GM21717 (cell line): ENCODE measurements around the gene ITGAD.
"Not testable (repeated sequence)": the region's sequence is repeated elsewhere in the genome, so short reads cannot be mapped to it uniquely, and the experiment has no call there.

Experiments used
- ATAC-seq: cut with Tn5 transposase; IDR thresholded peaks from one replicate; pipeline ENCODE4 v1.9.1; 2021; ENCODE audit warnings: mild to moderate bottlenecking, moderate library complexity; ENCODE audit not compliant: unreplicated experiment

Gene ITGAD

DNA sequence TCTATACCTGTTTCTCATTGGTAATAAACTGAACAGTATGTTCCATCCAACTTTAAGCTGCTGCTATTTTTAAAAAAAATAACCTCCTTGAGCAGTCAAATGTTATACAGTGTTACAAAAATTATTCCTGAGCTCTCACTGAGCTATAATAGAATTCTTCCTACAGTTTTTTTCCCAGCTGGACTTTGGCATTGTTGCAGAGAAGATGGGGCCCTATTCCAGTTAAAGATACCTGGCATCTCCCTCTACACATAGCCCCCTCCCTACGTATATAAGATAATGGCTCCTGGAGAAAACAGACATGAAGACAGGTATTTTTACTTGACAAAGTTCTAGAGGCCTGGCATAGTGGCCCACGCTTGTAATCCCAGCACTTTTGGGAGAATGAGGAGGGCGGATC is 36.7 kb downstream of the ITGAD start:
- ATAC-seq, result no peak

- ATAC-seq, result no peak
Measured at GRCh38 chr16:31430380-31431052, 37.4 kb downstream of the ITGAD start.

DNA sequence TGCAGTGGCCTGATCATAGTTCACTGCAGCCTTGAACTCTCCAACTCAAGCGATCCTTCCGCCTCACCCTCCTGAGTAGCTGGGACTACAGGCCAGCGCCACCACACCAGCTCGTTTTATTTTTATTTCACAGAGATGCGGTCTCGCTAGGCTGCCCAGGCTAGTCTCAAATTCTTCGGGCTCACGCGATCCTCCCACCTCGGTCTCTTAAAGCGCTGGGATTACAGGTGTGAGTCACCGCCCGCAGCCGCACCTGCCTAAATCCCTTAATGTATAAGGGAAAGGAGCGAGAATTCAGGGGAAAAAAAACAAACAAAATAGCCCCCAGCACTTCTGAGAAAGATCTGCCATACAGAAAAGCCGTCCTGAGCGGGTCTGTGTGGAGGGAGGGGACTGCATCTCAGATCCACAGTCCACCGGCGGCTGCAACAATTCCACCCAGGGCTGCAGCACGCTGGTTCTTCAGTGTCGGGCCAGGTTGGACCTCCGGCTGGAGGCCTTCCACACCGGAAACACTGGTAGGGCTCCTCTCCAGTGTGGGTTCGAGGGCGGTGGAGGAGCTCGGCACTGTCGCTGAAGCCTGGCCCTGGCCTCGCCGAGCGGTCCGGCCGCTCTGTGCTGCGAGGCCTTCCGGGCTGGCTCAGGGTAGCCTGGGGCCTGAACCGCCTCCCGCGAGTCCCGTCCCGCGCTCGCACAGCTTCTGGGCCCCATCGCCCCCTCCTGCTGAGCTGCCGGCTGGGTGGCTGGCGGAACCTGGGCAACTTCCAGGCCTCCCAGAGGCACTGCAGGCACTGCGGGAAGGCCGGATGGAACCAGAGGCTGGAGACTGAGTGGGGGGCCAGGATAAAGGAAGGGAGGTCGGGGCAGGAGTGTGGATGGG is 42.4 kb downstream of the ITGAD start:
- ATAC-seq, result no peak

DNA sequence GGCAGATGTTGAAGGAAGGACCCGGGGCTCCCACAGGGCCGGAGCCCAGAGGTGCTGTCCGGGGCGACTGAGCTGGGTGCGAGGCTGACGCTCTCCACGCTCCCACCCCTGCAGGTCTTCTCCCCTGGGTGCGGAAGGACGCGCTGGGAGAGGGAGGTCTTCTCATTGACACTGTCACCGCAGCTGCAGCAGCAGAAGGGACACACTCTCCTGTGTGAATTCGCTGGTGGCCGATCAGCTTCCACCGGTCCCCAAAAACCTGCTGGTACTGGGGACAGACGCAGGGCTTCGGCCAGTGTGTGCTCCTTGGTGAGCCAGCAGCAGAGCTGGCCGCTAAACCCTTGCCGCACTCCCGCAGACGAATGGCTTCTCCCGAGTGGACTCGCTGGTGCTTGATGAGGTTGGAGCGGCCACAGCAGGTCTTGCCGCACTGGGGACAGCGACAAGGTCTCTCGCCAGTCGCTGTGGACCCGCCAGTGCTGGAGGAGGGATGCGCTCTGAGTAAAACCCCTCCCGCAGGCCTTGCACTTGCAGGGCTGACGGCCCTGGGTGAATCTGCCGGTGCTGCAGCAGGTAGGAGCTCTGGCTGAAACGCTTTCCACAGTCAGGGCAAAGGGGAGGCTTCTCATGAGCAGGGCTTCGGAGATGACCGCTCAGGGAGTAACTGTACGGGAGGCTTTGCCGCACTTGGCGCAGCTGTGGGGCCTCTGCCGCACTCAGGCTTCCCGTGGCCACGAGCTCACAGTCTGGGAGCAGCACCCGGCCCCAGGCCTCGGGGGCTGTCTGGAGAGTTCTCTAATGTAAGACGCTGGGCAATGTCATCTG is 43.3 kb downstream of the ITGAD start:
- no peak for ATAC-seq

- no peak for ATAC-seq
Measured at GRCh38 chr16:31438414-31438813, 45.3 kb downstream of the ITGAD start.

GRCh38 chr16:31439023-31439422 is 45.9 kb downstream of the ITGAD start:
- ATAC-seq, result not testable (repeated sequence)

DNA sequence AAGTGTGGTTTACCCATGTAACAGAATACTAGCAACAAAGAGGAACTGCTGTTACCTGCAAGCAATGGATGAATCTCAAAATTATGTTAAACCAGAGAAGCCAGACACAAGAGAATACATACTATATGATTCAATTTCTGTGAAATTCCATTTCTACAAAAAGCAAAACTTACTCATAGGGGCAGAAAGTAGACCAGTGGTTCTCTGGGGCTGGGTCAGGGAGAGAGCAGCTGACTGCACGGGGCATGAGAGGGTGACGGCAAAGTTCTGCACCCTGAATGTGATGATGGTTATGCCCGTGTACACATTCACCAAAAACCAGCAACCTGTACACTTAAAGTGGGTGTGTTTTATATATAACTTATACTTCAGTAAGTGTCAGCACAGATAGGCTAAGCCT is 46.4 kb downstream of the ITGAD start:
- no peak for ATAC-seq

DNA sequence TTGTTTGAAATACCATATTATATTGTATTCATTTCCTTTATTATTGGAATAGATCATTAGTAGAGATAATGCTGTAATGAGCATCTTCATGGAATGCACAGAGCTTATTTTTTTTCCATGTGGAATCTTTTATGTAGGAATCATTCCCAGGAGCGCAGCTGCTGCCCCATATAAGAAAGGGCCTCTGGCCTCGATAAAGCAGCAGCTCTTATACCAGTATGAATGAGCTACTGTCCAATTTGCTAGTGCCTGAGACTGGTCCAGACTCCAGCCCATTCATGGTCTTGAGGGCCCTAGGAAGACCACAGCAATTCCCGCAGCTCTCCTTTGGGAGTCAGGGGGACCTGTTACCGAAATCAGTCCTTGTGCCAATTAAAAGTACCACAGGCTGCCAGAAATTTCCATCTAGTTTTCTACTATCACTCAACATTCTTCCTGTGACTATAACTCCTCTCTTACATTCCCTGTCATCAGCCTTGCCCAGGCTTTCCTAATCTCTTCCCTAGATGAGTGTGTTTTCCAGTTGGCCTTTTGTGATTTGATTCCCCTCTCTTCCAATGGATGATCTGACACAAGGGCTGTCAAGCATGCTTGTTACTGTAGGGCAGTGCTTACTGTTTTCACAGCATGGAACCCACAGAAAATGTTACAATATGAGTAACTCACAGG is 47.5 kb downstream of the ITGAD start:
- ATAC-seq, result no peak

- ATAC-seq, result no peak
Measured at GRCh38 chr16:31441956-31442355, 48.8 kb downstream of the ITGAD start.

DNA sequence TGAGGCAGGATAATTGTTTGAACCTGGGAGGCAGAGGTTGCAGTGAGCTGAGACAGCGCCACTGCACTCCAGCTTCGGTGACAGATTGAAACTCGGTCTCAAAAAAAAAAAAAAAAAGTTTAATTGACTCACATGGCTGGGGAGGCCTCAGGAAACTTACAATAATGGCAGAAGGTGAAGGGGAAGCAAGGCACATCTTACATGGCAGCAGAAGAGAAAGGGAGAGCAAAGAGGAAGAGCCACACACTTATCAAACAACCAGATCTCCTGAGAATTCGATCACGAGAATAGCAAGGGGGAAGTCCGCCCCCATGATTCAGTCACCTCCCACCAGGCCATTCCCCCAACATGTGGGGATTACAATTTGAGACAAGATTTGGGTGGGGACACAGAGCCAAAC is 52.8 kb downstream of the ITGAD start:
- ATAC-seq, result not testable (repeated sequence)

DNA sequence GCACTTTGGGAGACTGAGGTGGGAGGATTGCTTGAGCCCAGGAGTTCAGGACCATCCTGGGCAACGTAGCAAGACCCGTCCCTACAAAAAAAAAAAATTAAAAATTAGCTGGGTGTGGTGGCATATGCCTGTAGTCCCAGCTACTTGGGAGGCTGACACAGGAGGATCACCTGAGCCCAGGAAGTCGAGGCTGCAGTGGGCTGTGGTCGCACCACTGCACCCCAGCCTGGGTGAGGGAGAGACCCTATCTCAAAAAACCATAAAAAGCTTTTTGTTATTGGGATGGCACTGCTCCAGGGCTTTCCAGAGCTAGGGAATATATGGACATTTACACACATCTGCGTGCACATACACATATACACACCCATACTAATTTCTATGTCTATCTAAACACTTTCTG is 58.1 kb downstream of the ITGAD start:
- no peak for ATAC-seq

GRCh38 chr16:31451681-31452351 is 58.7 kb downstream of the ITGAD start:
- no peak for ATAC-seq

DNA sequence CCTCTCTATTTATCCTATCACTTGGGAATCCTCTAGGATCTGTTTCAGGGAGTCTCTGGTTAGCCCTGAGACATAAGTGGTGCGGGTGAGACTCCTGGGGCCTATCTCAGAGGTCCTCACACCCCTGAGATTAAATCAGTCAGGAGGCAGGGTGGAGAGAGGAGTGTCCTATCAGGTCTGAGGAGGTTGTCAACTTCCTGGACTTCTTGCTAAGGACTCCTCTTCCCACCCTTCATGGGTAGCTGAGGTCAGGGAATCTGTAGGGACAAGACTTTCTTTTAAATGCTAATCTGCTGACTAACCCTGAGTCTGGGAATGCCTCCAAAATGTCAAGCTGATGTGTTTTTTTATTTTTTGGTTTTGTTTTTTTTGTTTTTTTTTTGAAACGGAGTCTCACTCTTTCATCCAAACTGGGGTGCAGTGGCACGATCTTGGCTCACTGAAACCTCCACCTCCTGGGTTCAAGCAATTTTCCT is 59.5 kb downstream of the ITGAD start:
- ATAC-seq, result no peak

DNA sequence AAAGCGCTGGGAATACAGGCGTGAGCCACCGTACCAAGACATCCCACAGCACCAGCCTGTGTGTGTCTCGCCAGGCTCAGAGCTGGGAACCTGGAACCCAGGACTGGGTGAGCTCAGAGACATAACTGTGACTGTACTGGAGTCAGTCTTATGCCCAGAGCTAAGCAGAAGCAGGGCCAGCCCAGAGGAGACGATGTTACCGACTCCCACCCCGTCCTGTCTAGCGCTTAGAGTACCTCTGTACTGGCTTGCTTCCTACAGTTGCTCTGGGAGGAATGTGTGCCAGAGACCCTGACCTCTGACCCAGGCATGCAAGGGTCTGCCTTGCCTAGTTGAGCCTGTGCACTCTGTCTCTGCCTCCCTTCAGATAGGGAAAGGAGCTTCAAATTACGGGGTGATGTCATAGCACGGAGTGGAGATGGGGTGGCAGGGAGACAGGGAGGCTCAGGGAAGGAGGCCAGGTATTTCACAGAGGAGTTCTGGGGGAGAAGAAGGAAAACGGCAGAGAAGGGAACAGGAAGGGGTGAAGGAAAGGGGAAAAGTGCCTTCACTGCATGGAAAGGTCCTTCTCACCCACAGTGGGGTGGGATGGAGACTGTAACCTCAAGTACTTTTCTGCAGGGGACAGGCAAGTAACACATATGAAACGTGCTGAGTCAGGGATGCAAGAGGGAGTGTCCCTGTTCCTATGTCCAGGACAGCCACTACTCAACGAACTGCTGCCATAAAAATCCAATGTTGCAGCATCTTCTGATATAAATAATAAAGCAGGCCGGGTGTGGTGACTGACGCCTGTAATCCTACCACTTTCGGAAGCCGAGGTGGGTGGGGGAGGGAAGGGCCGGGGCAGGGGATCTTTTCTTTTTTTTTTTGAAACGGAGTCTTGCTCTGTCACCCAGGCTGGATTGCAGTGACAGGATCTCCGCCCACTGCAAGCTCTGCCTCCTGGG is 60.4 kb downstream of the ITGAD start:
- no peak for ATAC-seq

DNA sequence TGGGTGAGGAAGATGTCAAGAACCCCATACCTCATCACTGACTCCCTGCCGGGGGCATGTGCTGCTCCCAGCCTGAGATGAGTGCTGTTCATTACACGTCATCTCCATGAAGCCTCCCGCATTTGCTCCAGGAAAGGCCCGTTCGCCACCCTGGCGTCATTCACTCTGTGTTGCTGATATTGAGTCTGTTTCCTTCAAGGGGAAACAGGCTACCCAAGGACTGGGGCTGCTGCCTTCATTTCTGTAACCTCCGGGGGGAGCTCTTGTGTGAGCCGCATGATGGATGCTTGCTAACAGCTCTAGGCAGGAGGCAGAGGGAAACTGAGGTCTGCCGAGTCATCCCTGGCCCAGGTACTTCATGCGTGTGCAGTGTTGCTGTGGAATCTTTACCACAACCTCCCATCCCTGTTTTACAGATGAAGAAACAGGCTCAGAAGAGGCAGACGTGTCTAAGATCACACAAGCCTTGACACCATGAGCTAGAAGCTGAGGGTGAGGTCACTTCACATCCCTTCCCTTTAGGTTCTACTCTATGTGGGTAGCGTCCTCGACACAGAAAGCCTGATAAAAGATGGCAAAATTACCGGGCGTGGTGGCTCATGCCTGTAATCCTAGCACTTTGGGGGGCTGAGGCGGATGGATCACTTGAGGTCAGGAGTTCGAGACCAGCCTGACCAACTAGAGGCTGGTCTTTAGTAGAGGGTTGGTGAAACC is 62.6 kb downstream of the ITGAD start:
- ATAC-seq, result no peak

DNA sequence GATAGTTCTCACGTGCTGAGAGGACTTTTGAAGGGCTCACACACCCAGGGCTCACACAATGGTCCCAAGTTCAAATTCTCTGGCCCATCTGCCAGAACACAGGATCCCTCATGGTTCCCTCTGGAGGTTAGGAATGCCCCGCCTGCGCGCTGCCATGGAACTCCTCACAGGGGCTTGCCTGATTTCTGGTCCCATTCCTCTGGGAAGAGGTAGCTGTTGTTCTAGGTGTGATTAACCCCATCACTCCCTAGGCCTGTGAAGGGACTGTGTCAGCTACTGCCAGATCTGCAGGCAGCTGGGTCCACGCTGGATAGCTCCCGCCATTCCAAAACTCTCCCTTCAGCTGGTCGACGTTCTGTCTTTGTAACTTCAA is 63.8 kb downstream of the ITGAD start:
- ATAC-seq, result no peak

DNA sequence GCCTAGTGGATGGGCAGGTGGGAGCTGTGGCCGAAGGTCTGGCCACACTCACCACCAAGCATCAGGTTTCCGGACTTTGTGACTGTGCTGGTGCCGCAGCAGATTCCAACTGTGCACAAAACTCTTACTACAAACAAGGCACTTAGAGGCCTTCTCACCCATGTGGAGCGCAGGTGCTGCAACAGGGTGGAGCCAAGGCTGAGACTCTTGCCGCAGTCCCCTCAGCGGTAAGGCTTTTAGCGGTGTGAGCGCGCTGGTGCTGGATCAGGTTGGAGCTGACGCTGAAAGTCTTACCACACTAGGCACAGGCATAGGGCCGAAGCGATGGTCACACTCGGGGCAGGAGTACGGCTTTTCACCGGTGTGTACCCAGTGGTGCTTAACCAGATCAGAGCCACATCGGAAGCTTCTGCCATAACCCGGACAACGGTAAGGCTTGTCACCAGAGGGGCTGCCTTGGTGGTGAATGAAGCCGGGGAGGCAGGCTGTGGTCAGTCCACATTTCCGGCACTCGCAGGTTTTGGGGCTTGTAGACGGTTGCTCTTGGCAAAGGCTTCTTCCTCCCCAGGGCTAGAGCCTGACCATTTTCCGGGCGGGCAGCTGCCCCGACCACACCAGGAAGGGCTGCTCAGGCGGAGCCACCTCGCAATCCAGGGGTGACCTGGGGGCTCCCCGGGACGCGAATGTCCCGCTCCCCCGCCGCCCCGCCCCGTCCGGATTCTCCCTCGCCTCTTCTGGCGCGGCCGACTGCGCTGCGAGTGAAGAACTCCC is 65.1 kb downstream of the ITGAD start:
- peak; percentile 15 for ATAC-seq
